HUES48 (cell line): ENCODE results near the gene TPSG1.
"Not testable (repeated sequence)": the region's sequence is repeated elsewhere in the genome, so short reads cannot be mapped to it uniquely, and the experiment has no call there.

Experiments
- H3K27ac ChIP-seq: one replicate; pipeline ENCODE4 v1.7.0; 2013; ENCODE audit warnings: low read depth, low read length, inconsistent platforms
- H3K27me3 ChIP-seq: 2 replicates; pipeline ENCODE4 v1.6.1; 2013; ENCODE audit warnings: mild to moderate bottlenecking, low read length; ENCODE audit not compliant: control insufficient read depth, insufficient read depth
- H3K36me3 ChIP-seq: 2 replicates; pipeline ENCODE4 v1.6.1; 2013; ENCODE audit warnings: low read length; ENCODE audit not compliant: control insufficient read depth, insufficient read depth
- H3K4me1 ChIP-seq: 2 replicates; pipeline ENCODE4 v1.6.1; 2013; ENCODE audit warnings: mild to moderate bottlenecking, low read length; ENCODE audit not compliant: control insufficient read depth, insufficient read depth
- H3K4me3 ChIP-seq: 2 replicates; pipeline ENCODE4 v1.5.1; 2013; ENCODE audit warnings: mild to moderate bottlenecking, low read depth, low read length
- H3K9ac ChIP-seq: 2 replicates; pipeline ENCODE4 v1.6.1; 2013; ENCODE audit warnings: mild to moderate bottlenecking, low read depth, low read length, moderate library complexity
- H3K9me3 ChIP-seq: 2 replicates; pipeline ENCODE4 v1.6.1; 2013; ENCODE audit warnings: low read length; ENCODE audit not compliant: control insufficient read depth, insufficient read depth

The TPSG1 gene

GRCh38 chr16:1243907-1244850, 19.1 kb upstream of the TPSG1 start:
- H3K9me3 ChIP-seq, H3K36me3 ChIP-seq, H3K9ac ChIP-seq, H3K4me3 ChIP-seq, H3K27ac ChIP-seq, H3K4me1 ChIP-seq: not testable (repeated sequence)
- peaks cover 14% of the 10 kb centered on the region for H3K27me3 ChIP-seq

GRCh38 chr16:1243363-1243762, 18.3 kb upstream of the TPSG1 start:
- H3K36me3 ChIP-seq, H3K9ac ChIP-seq, H3K9me3 ChIP-seq, H3K4me1 ChIP-seq, H3K4me3 ChIP-seq, H3K27ac ChIP-seq: not testable (repeated sequence)
- peaks cover 14% of the 10 kb centered on the region for H3K27me3 ChIP-seq

GRCh38 chr16:1241081-1241480, 16.0 kb upstream of the TPSG1 start:
- not testable (repeated sequence) for H3K9ac ChIP-seq, H3K4me1 ChIP-seq, H3K9me3 ChIP-seq, H3K4me3 ChIP-seq, H3K27me3 ChIP-seq, H3K36me3 ChIP-seq, H3K27ac ChIP-seq

- not testable (repeated sequence) for H3K4me3 ChIP-seq, H3K4me1 ChIP-seq, H3K9me3 ChIP-seq
These were observed 15.4 kb upstream of the TPSG1 start, which contains the start of gene TPSAB1 for GRCh38 chr16:1240436-1240835. Gene TPSAB1 (plus strand): TSS chr16:1240705. CDS start chr16:1240939, 234 bp downstream.

GRCh38 chr16:1239575-1239974, 14.5 kb upstream of the TPSG1 start:
- not testable (repeated sequence) for H3K4me1 ChIP-seq, H3K27ac ChIP-seq, H3K36me3 ChIP-seq, H3K4me3 ChIP-seq, H3K27me3 ChIP-seq, H3K9ac ChIP-seq, H3K9me3 ChIP-seq

More at GRCh38 chr16:1240436-1240835, 15.4 kb upstream of the TPSG1 start, which contains the start of gene TPSAB1:
- not testable (repeated sequence) for H3K36me3 ChIP-seq, H3K9ac ChIP-seq, H3K27ac ChIP-seq, H3K27me3 ChIP-seq

- not testable (repeated sequence) for H3K27me3 ChIP-seq, H3K9ac ChIP-seq, H3K4me3 ChIP-seq, H3K36me3 ChIP-seq, H3K9me3 ChIP-seq, H3K27ac ChIP-seq, H3K4me1 ChIP-seq
These were observed 13.8 kb upstream of the TPSG1 start for GRCh38 chr16:1238909-1239308.

GRCh38 chr16:1237990-1238389, 12.9 kb upstream of the TPSG1 start:
- Histone ChIP-seq H3K9me3 (no peaks in the 10 kb centered on the region), H3K4me3 (no peak overlapping the region), H3K36me3 (no peaks in the 10 kb centered on the region), H3K27ac (no peak overlapping the region), H3K27me3 (no peaks in the 10 kb centered on the region), H3K9ac (no peak overlapping the region), H3K4me1 (no peaks in the 10 kb centered on the region)

- H3K27ac ChIP-seq, H3K9me3 ChIP-seq, H3K27me3 ChIP-seq, H3K9ac ChIP-seq, H3K36me3 ChIP-seq, H3K4me1 ChIP-seq, H3K4me3 ChIP-seq: not testable (repeated sequence)
These were observed 11.6 kb upstream of the TPSG1 start for GRCh38 chr16:1236659-1237058.

- not testable (repeated sequence) for H3K27ac ChIP-seq, H3K36me3 ChIP-seq, H3K9me3 ChIP-seq, H3K9ac ChIP-seq, H3K27me3 ChIP-seq, H3K4me3 ChIP-seq, H3K4me1 ChIP-seq
These were observed 7.1 kb upstream of the TPSG1 start for GRCh38 chr16:1232049-1232748.

- not testable (repeated sequence) for H3K4me1 ChIP-seq, H3K9ac ChIP-seq, H3K36me3 ChIP-seq, H3K4me3 ChIP-seq, H3K27ac ChIP-seq, H3K27me3 ChIP-seq, H3K9me3 ChIP-seq
These were observed 6.2 kb upstream of the TPSG1 start for GRCh38 chr16:1231301-1231700.

- not testable (repeated sequence) for H3K36me3 ChIP-seq, H3K4me3 ChIP-seq, H3K27me3 ChIP-seq, H3K27ac ChIP-seq, H3K9ac ChIP-seq, H3K9me3 ChIP-seq, H3K4me1 ChIP-seq
These were observed 5.6 kb upstream of the TPSG1 start for GRCh38 chr16:1230471-1231212.
